ENCODE measurements around the gene ADIPOQ. TPM values are rescaled to one million over a fixed set of nuclear protein-coding genes. Genes with fewer than 3 reads are reported as not detected.
"Not testable (repeated sequence)": the region's sequence is repeated elsewhere in the genome, so short reads cannot be mapped to it uniquely, and the experiment has no call there.

The ADIPOQ gene
- total RNA-seq, 1 experiment from 2014 or later: not detected

- Histone ChIP-seq H3F3A (ENCODE audit: low read length, unreplicated experiment) (no peaks in the 10 kb centered on the region), H3K9ac (ENCODE audit: low read length) (no peak overlapping the region), H3K36me3 (ENCODE audit: low read depth, low read length) (peaks cover 39% of the 10 kb centered on the region), H2AFZ (ENCODE audit: low read length) (no peak overlapping the region), H3K4me2 (ENCODE audit: low read length) (no peak overlapping the region), H3K27ac (ENCODE audit: low read length) (no peak overlapping the region), H3K4me1 (ENCODE audit: insufficient read depth, low read length) (peaks cover 18% of the 10 kb centered on the region), H3K27me3 (ENCODE audit: low read length) (no peaks in the 10 kb centered on the region), H4K20me1 (ENCODE audit: low read length) (no peaks in the 10 kb centered on the region), H3K9me3 (ENCODE audit: low read length) (no peaks in the 10 kb centered on the region), H3K79me2 (ENCODE audit: low read length) (peaks cover 19% of the 10 kb centered on the region), H3K4me3 (ENCODE audit: low read length) (no peak overlapping the region), H3K9me2 (replicated peaks; ENCODE audit: low read length) (no peaks in the 10 kb centered on the region)
- no peak for DNase-seq
- no peak for TF ChIP-seq EZH2phosphoT487 (IDR thresholded peaks at IDR 0.05; ENCODE audit: borderline replicate concordance, low read length)
- TF ChIP-seq CTCF (conservative IDR thresholded peaks at IDR 0.05; ENCODE audit: low read depth, low read length): no peak
- no peak for TF ChIP-seq EZH2 (IDR thresholded peaks at IDR 0.05; ENCODE audit: low read length, unreplicated experiment)
- no peak for ATAC-seq
- ChIA-PET CTCF (no interaction called here), POLR2A (ENCODE audit: unreplicated experiment) (no interaction called here)
- no TSS peak for BruUV-seq (replicated peaks)
- intact Hi-C loops (cut with micrococcal nuclease): no loop called here
Observed at GRCh38 chr3:186802701-186803100, 39.8 kb upstream of the ADIPOQ start.

GRCh38 chr3:186803447-186803846 is 39.1 kb upstream of the ADIPOQ start:
- H3K9me3 ChIP-seq (ENCODE audit: low read length); CTCF ChIA-PET; ATAC-seq; BruUV-seq (replicated peaks); DNase-seq; POLR2A ChIA-PET (ENCODE audit: unreplicated experiment); H3K4me3 ChIP-seq (ENCODE audit: low read length); H3K27me3 ChIP-seq (ENCODE audit: low read length); H3K27ac ChIP-seq (ENCODE audit: low read length); H3K9ac ChIP-seq (ENCODE audit: low read length); H3K9me2 ChIP-seq (replicated peaks; ENCODE audit: low read length); H3K4me2 ChIP-seq (ENCODE audit: low read length); H4K20me1 ChIP-seq (ENCODE audit: low read length); H3F3A ChIP-seq (ENCODE audit: low read length, unreplicated experiment); H2AFZ ChIP-seq (ENCODE audit: low read length); intact Hi-C loops (cut with micrococcal nuclease): not testable (repeated sequence)
- peaks cover 19% of the 10 kb centered on the region for H3K4me1 ChIP-seq (ENCODE audit: insufficient read depth, low read length)
- peaks cover 19% of the 10 kb centered on the region for H3K79me2 ChIP-seq (ENCODE audit: low read length)
- H3K36me3 ChIP-seq (ENCODE audit: low read depth, low read length): peaks cover 34% of the 10 kb centered on the region

GRCh38 chr3:186806089-186807055 is 36.1 kb upstream of the ADIPOQ start, which contains the start of gene RFC4:
TSS of gene RFC4 (minus strand) at chr3:186806482. CDS start at chr3:186804713, 1,769 bp downstream.
- no peak for TF ChIP-seq CTCF (conservative IDR thresholded peaks at IDR 0.05; ENCODE audit: low read depth, low read length)
- no peak for TF ChIP-seq EZH2 (IDR thresholded peaks at IDR 0.05; ENCODE audit: low read length, unreplicated experiment)
- TF ChIP-seq EZH2phosphoT487 (IDR thresholded peaks at IDR 0.05; ENCODE audit: borderline replicate concordance, low read length): no peak
- H3K4me2 ChIP-seq (ENCODE audit: low read length): peak within 1 kb of the TSS; percentile 86
- H3K36me3 ChIP-seq (ENCODE audit: low read depth, low read length): peaks cover 9% of the 10 kb centered on the region; the same call in 1 of the 2 replicates
- CTCF ChIA-PET: no interaction called here
- intact Hi-C loops (cut with micrococcal nuclease): loop anchor here (2.0 kb wide), 1 partner anchor 16 kb away; no protein-coding TSS in a partner anchor
- H3K9ac ChIP-seq (ENCODE audit: low read length): peak within 1 kb of the TSS; percentile 91
- H4K20me1 ChIP-seq (ENCODE audit: low read length): no peaks in the 10 kb centered on the region
- TSS peak; percentile 89 for BruUV-seq (replicated peaks)
- POLR2A ChIA-PET (ENCODE audit: unreplicated experiment): interaction anchor here (0.5 to 0.6 kb wide), 6 partner anchors 14 to 731 kb away, joined by 3 to 7 read pairs (median 5); no protein-coding TSS in a partner anchor
- DNase-seq: peak; percentile 88
- H3K27ac ChIP-seq (ENCODE audit: low read length): peak within 1 kb of the TSS; percentile 72
- peaks cover 25% of the 10 kb centered on the region for H3K4me1 ChIP-seq (ENCODE audit: insufficient read depth, low read length)
- H3K27me3 ChIP-seq (ENCODE audit: low read length): no peaks in the 10 kb centered on the region
- H3F3A ChIP-seq (ENCODE audit: low read length, unreplicated experiment): no peaks in the 10 kb centered on the region
- peak within 1 kb of the TSS; percentile 93 for H2AFZ ChIP-seq (ENCODE audit: low read length)
- H3K9me2 ChIP-seq (replicated peaks; ENCODE audit: low read length): no peaks in the 10 kb centered on the region
- H3K9me3 ChIP-seq (ENCODE audit: low read length): no peaks in the 10 kb centered on the region
- peak within 1 kb of the TSS; percentile 76 for H3K4me3 ChIP-seq (ENCODE audit: low read length)
- peak; percentile 91 for ATAC-seq
- H3K79me2 ChIP-seq (ENCODE audit: low read length): peaks cover 19% of the 10 kb centered on the region
